Transverse colon (tissue), 4 donors: ENCODE data around the gene ACER3. TPM values are rescaled to one million over a fixed set of nuclear protein-coding genes. Genes with fewer than 3 reads are reported as not detected.

Source experiments
- DNase-seq: peaks from one replicate; pipeline ENCODE4 v3.0.0-alpha.2; 2019
- H3K27ac ChIP-seq, 4 donors: fragments of 200-600 bp; sonication (generic); 2 replicates each; pipeline ENCODE4 v1.5.1; 2016 to 2018; ENCODE audit warnings: inconsistent platforms in 4 of 4
- H3K27me3 ChIP-seq: fragments of 200-600 bp; sonication (generic); 2 replicates; pipeline ENCODE4 v1.5.1; 2017; ENCODE audit warnings: inconsistent platforms
- H3K36me3 ChIP-seq, 4 donors: fragments of 200-600 bp; sonication (generic); 2 replicates each; pipeline ENCODE4 v1.5.1; 2017 to 2019; ENCODE audit warnings: inconsistent platforms in 4 of 4
- H3K4me1 ChIP-seq, 4 donors: fragments of 200-600 bp; sonication (generic); 2 replicates each; pipeline ENCODE4 v1.5.1; 2017 to 2020; ENCODE audit warnings: inconsistent platforms in 4 of 4
- H3K4me3 ChIP-seq, 4 donors: fragments of 200-600 bp; sonication (generic); 1 replicate in 1 of 4; 2 replicates in 3 of 4; pipeline versions ENCODE4 v1.5.1 to v1.6.1; 2017 to 2019; ENCODE audit warnings: inconsistent platforms in 4 of 4
- H3K9me3 ChIP-seq, 2 donors: fragments of 200-600 bp; sonication (generic); 2 replicates each; pipeline ENCODE4 v1.5.1; 2017 to 2019; ENCODE audit warnings: inconsistent platforms in 2 of 2
- EP300 ChIP-seq: sonication (generic); formaldehyde crosslinking; IDR thresholded peaks from one replicate; pipeline ENCODE4 v1.6.1; 2017; ENCODE audit warnings: antibody characterized with exemption, low read depth
- POLR2A ChIP-seq: fragments of 450-650 bp; IDR thresholded peaks from one replicate; pipeline ENCODE4 v1.6.1; 2016; ENCODE audit warnings: antibody characterized with exemption, mild to moderate bottlenecking, moderate library complexity
- POLR2AphosphoS5 ChIP-seq, 3 donors: sonication (generic); formaldehyde crosslinking; IDR thresholded peaks; one replicate each; pipeline ENCODE4 v1.6.1; 2016; ENCODE audit warnings: antibody characterized with exemption in 3 of 3
- WGBS, 2 donors: methylation state at CpG; one replicate each; pipeline ENCODE4 v1.1.5; 2018; ENCODE audit warnings: low coverage in 1 of 2; 5-methylcytosine and 5-hydroxymethylcytosine counted together
- in situ Hi-C, 4 donors: fragments of 200-750 bp; cut with MboI; loops; one replicate each; pipeline versions ENCODE4 v1.15.0 to v1.15.1; 2017; ENCODE audit warnings: low sequenced_read_pairs in 3 of 4, low pct_ligation_motif_present in 1 of 4, low pct_unique_long_range_greater_than_20kb in 1 of 4
- intact Hi-C: fragments of 100-400 bp; cut with DNase I; formaldehyde crosslinking; loops from one replicate; pipeline ENCODE4 v1.15.1; 2023; ENCODE audit warnings: low total_unique reads
- total RNA-seq, 4 donors: library from RNA; depleted of rRNA; stranded (reverse); fragments of >200 nt; gene quantifications; one replicate each; pipeline ENCODE4 v1.1.0, GENCODE V29; 2016
- TF ChIP-seq, protein P1 (sequence below), 5 experiments: fragments of 200-600 bp in 3 of 5; fragments of 450-650 bp in 2 of 5; sonication (generic) in 3 of 5; IDR thresholded peaks; 1 replicate in 2 of 5; 2 replicates in 3 of 5; pipeline ENCODE4 v1.5.1; 2016 to 2017; ENCODE audit warnings: antibody characterized with exemption in 5 of 5, inconsistent platforms in 3 of 5, mild to moderate bottlenecking in 2 of 5, moderate library complexity in 1 of 5

ACER3 gene
- total RNA-seq, 4 donors from 2014 or later: 8.8 to 72.2 (median 29.4) TPM

GRCh38 chr11:77052518-77052917, 191.8 kb downstream of the ACER3 start:
- Histone ChIP-seq H3K9me3 (peaks cover 10 to 16% of the 10 kb centered on the region in 2 donors), H3K4me1 (peaks cover 0 to 16% (median 10%) of the 10 kb centered on the region in 4 donors), H3K36me3 (no peaks in the 10 kb centered on the region), H3K4me3 (no peak overlapping the region), H3K27me3 (no peaks in the 10 kb centered on the region), H3K27ac (no peak overlapping the region)
- in situ Hi-C loops: loop anchor here in 1 of 4 donors (5.0 kb wide), 1 partner anchor 40 kb away; no protein-coding TSS in a partner anchor
- DNase-seq: no peak
- intact Hi-C loops: no loop called here
- 79 to 80% methylated on average over 6 to 7 of the region's 7 CpGs for WGBS, 2 donors
- TF ChIP-seq POLR2A (no peak), POLR2AphosphoS5 (IDR thresholded peaks at IDR 0.05) (no peak), EP300 (no peak)
- TF ChIP-seq, protein P1, sequence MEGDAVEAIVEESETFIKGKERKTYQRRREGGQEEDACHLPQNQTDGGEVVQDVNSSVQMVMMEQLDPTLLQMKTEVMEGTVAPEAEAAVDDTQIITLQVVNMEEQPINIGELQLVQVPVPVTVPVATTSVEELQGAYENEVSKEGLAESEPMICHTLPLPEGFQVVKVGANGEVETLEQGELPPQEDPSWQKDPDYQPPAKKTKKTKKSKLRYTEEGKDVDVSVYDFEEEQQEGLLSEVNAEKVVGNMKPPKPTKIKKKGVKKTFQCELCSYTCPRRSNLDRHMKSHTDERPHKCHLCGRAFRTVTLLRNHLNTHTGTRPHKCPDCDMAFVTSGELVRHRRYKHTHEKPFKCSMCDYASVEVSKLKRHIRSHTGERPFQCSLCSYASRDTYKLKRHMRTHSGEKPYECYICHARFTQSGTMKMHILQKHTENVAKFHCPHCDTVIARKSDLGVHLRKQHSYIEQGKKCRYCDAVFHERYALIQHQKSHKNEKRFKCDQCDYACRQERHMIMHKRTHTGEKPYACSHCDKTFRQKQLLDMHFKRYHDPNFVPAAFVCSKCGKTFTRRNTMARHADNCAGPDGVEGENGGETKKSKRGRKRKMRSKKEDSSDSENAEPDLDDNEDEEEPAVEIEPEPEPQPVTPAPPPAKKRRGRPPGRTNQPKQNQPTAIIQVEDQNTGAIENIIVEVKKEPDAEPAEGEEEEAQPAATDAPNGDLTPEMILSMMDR (IDR thresholded peaks at IDR 0.05): no peak

DNA sequence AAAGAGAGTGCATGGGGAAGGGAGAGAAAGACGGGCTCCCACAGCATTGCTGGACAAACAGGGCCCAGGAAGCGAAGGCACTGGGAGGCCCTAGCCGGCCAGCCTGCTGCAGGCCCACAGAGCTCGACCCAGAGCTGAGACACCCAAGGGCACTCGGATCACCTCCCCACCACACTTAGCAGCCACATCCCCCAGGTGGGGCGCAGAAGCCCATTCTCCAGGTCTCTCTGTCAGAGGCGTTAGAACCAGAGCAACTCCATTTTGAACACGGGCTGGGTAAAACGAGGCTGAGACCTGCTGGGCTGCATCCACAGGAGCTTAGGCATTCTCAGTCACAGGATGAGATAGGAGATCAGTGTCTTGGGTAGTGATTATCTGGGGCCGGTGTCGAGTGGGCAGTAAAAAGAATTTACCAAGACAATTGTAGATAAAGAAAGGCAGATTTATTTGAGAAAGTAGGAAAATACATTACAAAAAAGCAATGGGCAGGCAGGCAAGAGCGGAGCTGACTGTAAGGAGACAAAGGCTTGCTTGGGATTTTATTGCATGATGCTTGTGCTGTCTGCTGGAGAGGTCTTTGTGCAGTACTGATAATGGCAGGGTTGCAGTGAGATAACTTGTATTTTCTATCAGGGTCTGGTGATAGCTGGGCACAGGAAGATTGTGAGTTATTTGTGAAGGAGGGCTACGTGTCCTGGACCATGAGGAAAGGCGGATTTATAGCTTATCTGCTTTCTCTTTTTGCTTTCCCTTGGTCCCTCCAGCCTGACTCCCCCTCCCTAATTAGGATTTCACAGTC, 192.7 kb downstream of the ACER3 start:
- 85 to 90% methylated on average over 5 to 14 of the region's 14 CpGs for WGBS, 2 donors
- Histone ChIP-seq H3K4me3 (no peak overlapping the region), H3K36me3 (no peaks in the 10 kb centered on the region), H3K9me3 (peaks cover 10 to 16% of the 10 kb centered on the region in 2 donors), H3K27ac (no peak overlapping the region), H3K27me3 (no peaks in the 10 kb centered on the region), H3K4me1 (peaks cover 0 to 20% (median 8%) of the 10 kb centered on the region in 4 donors)
- in situ Hi-C loops: loop anchor here in 1 of 4 donors (5.0 kb wide), 1 partner anchor 39 kb away; no protein-coding TSS in a partner anchor
- TF ChIP-seq, protein P1 (IDR thresholded peaks at IDR 0.05): no peak
- TF ChIP-seq POLR2AphosphoS5 (IDR thresholded peaks at IDR 0.05) (no peak), EP300 (no peak), POLR2A (no peak)
- no peak for DNase-seq
- intact Hi-C loops: no loop called here

DNA sequence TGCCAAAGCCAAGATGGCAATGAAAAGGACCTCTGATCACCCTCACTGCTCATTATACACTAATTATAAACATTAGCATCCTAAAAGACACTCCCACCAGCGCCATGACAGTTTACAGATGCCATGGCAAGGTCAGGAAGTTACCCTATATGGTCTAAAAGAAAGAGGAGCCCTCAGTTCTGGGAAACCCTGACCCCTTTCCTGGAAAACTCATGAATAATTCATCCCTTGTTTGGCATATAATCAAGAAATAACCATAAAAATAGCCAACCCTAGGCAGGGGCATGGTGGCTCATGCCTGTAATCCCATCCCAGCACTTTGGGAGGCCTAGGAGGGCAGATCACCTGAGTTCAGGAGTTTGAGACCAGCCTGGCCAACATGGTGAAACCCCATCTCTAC, 193.4 kb downstream of the ACER3 start:
- intact Hi-C loops: no loop called here
- no peak overlapping the region for H3K27ac ChIP-seq

DNA sequence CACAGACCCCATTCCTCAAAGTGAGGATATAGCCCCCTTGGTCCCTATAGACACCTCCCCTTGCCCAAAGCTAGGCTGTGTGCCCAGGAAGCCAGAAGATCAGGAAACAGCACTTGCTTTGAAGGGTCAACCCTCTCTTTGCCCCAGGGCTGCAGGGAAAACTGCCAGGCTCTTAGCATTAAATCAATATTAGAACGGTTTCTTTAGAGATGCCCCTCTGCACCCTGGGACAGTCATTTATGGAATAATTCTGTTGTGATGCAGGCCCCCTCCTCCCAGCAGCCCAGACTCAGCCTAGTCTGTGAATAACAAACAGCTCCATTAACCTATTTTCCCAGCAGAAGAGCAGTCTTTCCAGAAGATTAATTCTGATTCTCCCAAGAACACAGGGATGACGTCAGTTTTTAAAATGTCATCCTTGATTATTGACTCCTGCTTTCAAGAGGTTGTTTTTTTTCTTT, 194.4 kb downstream of the ACER3 start:
- peaks cover 10 to 16% of the 10 kb centered on the region in 2 donors for H3K9me3 ChIP-seq
- no peak for DNase-seq
- no peak overlapping the region for H3K4me3 ChIP-seq
- H3K36me3 ChIP-seq: no peaks in the 10 kb centered on the region
- no peak overlapping the region for H3K27ac ChIP-seq
- H3K4me1 ChIP-seq: peaks cover 0 to 7% (median under 1%) of the 10 kb centered on the region in 4 donors
- in situ Hi-C loops (no loop called here), intact Hi-C loops (no loop called here)
- no peak for TF ChIP-seq POLR2AphosphoS5 (IDR thresholded peaks at IDR 0.05)
- TF ChIP-seq POLR2A: no peak
- TF ChIP-seq, protein P1 (IDR thresholded peaks at IDR 0.05): no peak
- no peak for TF ChIP-seq EP300
- 56 to 85% methylated on average over 2 of the region's 2 CpGs for WGBS, 2 donors
- no peaks in the 10 kb centered on the region for H3K27me3 ChIP-seq

More for the DNA sequence above, 193.4 kb downstream of the ACER3 start:
- DNase-seq: no peak
- H3K4me1 ChIP-seq: peaks cover 0 to 14% (median 3%) of the 10 kb centered on the region in 4 donors
- H3K4me3 ChIP-seq: no peak overlapping the region
- no peak for TF ChIP-seq POLR2AphosphoS5 (IDR thresholded peaks at IDR 0.05)
- TF ChIP-seq POLR2A: no peak
- TF ChIP-seq, protein P1 (IDR thresholded peaks at IDR 0.05): no peak
- no peak for TF ChIP-seq EP300
- no peaks in the 10 kb centered on the region for H3K27me3 ChIP-seq
- no peaks in the 10 kb centered on the region for H3K36me3 ChIP-seq
- H3K9me3 ChIP-seq: peaks cover 10 to 16% of the 10 kb centered on the region in 2 donors
- WGBS, 2 donors: 54% methylated on average over 1 of the region's 1 CpG; no CpG with 5 or more reads in 1 of the 2 donors
- in situ Hi-C loops: loop anchor here in 1 of 4 donors (5.0 kb wide), 1 partner anchor 38 kb away; no protein-coding TSS in a partner anchor
